ENCODE data around the gene VPS37B.
A peak's percentile ranks its signal among the peaks of the same experiment; 100 is the strongest.
"Not testable (repeated sequence)": the region's sequence is repeated elsewhere in the genome, so short reads cannot be mapped to it uniquely, and the experiment has no call there.

The VPS37B gene

GRCh38 chr12:122878780-122879612 is 16.9 kb downstream of the VPS37B start:
- CTCF ChIA-PET, result interaction anchor here (1.3 to 5.5 kb wide), 7 partner anchors 9 to 85 kb away, joined by 4 to 36 read pairs (median 10); partner anchors contain the start of gene VPS37B
- no peak for DNase-seq (ENCODE audit: extremely low spot score)
- POLR2A ChIA-PET, result interaction anchor here (0.7 kb wide), 1 partner anchor 378 kb away, joined by 3 read pairs; the partner anchor contains the start of gene ZCCHC8
- TF ChIP-seq CTCF (IDR thresholded peaks at IDR 0.05; ENCODE audit: control extremely low read depth, extremely low read depth, low read depth, missing control alignments), result no peak

- ChIA-PET CTCF (interaction anchor here (0.7 to 1.9 kb wide), 7 partner anchors 9 to 82 kb away, joined by 3 to 5 read pairs (median 3); no protein-coding TSS in a partner anchor), POLR2A (no interaction called here)
- TF ChIP-seq CTCF (IDR thresholded peaks at IDR 0.05; ENCODE audit: control extremely low read depth, extremely low read depth, low read depth, missing control alignments), result no peak
- DNase-seq (ENCODE audit: extremely low spot score), result no peak
Observed at GRCh38 chr12:122876731-122877130, 19.2 kb downstream of the VPS37B start.

- CTCF ChIA-PET, result interaction anchor here (0.7 to 1.9 kb wide), 6 partner anchors 12 to 82 kb away, joined by 3 to 4 read pairs (median 3); no protein-coding TSS in a partner anchor
- not testable (repeated sequence) for DNase-seq (ENCODE audit: extremely low spot score)
- POLR2A ChIA-PET, result interaction anchor here (0.5 kb wide), 1 partner anchor 548 kb away, joined by 5 read pairs; no protein-coding TSS in a partner anchor
Observed at GRCh38 chr12:122876281-122876680, 19.6 kb downstream of the VPS37B start.

- TF ChIP-seq CTCF (IDR thresholded peaks at IDR 0.05; ENCODE audit: control extremely low read depth, extremely low read depth, low read depth, missing control alignments), result no peak
- peak; percentile 65 for DNase-seq (ENCODE audit: extremely low spot score)
- CTCF ChIA-PET, result interaction anchor here (1.0 to 6.9 kb wide), 4 partner anchors 16 to 73 kb away, joined by 3 to 62 read pairs (median 4); no protein-coding TSS in a partner anchor
- POLR2A ChIA-PET, result interaction anchor here (0.5 kb wide), 1 partner anchor 548 kb away, joined by 5 read pairs; no protein-coding TSS in a partner anchor
Observed at GRCh38 chr12:122875590-122876220, 20.2 kb downstream of the VPS37B start.

- ChIA-PET POLR2A (no interaction called here), CTCF (interaction anchor here (1.4 to 6.9 kb wide), 2 partner anchors 14 to 80 kb away, joined by 3 to 62 read pairs; no protein-coding TSS in a partner anchor)
- no peak for DNase-seq (ENCODE audit: extremely low spot score)
- no peak for TF ChIP-seq CTCF (IDR thresholded peaks at IDR 0.05; ENCODE audit: control extremely low read depth, extremely low read depth, low read depth, missing control alignments)
Observed at GRCh38 chr12:122874081-122874480, 21.8 kb downstream of the VPS37B start.

- CTCF ChIA-PET, result interaction anchor here (1.4 to 6.9 kb wide), 2 partner anchors 13 to 79 kb away, joined by 3 to 62 read pairs; no protein-coding TSS in a partner anchor
- POLR2A ChIA-PET, result no interaction called here
- no peak for DNase-seq (ENCODE audit: extremely low spot score)
- TF ChIP-seq CTCF (IDR thresholded peaks at IDR 0.05; ENCODE audit: control extremely low read depth, extremely low read depth, low read depth, missing control alignments), result no peak
Observed at GRCh38 chr12:122873540-122873939, 22.4 kb downstream of the VPS37B start.

Measured in GM10248 (cell line).